K562 (cell line): ENCODE measurements around the gene ITGAV. TPM values are rescaled to one million over a fixed set of nuclear protein-coding genes. Genes with fewer than 3 reads are reported as not detected.

ENCODE experiments used
- ATAC-seq: fragments of 200-7000 bp; cut with Tn5 transposase; 3 replicates; pipeline ENCODE4 v1.9.1; 2020; ENCODE audit warnings: moderate library complexity
- BruUV-seq: library from RNA; stranded (reverse); fragments of 400-500 nt; replicated peaks from 2 replicates; lab custom pipeline; 2021; lab: Mats Ljungman, UMichigan
- CTCF ChIA-PET: fragments of 300-600 bp; formaldehyde crosslinking; extraction: SDS; loops from one replicate; lab custom pipeline; 2021; ENCODE audit warnings: low intra/inter-chr PET ratio; lab: Yijun Ruan, JAX
- POLR2A ChIA-PET: fragments of 300-600, 350-650 bp; sonication (Branson Sonifier 250); formaldehyde crosslinking; extraction: SDS; loops from one replicate; lab custom pipeline; 2021; ENCODE audit warnings: antibody characterized with exemption, inconsistent platforms; lab: Yijun Ruan, JAX
- DNase-seq, 4 experiments: peaks; one replicate each; pipeline versions ENCODE4 v3.0.0 to v3.0.0-alpha.2; 2011 to 2018; ENCODE audit warnings: low spot score in 3 of 4, mixed read lengths in 3 of 4; ENCODE audit errors: extremely low read depth in 1 of 4
- FAIRE-seq: peaks from 2 replicates; lab custom pipeline; 2011; peaks lifted over from hg19 to GRCh38; lab: Jason Lieb, UNC
- H2AFZ ChIP-seq: 2 replicates; pipeline ENCODE4 v1.6.0; 2011; ENCODE audit warnings: low read depth, low read length, control low read depth, inconsistent platforms
- H3K27ac ChIP-seq: fragments of 200-600 bp; 3 replicates; pipeline ENCODE4 v1.8.0; 2011; ENCODE audit warnings: low read depth, mild to moderate bottlenecking, control low read depth, inconsistent platforms, low read length, moderate library complexity, mixed read lengths; ENCODE audit errors: extremely low read depth
- H3K27me3 ChIP-seq, 2 experiments: fragments of 300-600 bp in 1 of 2; 2 replicates in 1 of 2; 3 replicates in 1 of 2; pipeline versions ENCODE4 v1.6.0 to v1.8.0; 2011; ENCODE audit warnings: inconsistent platforms in 2 of 2, low read length in 2 of 2, mild to moderate bottlenecking in 1 of 2, mixed read lengths in 1 of 2, moderate library complexity in 1 of 2; ENCODE audit not compliant: control insufficient read depth in 2 of 2, insufficient read depth in 2 of 2
- H3K36me3 ChIP-seq: fragments of 300-600 bp; 3 replicates; pipeline ENCODE4 v1.8.0; 2011; ENCODE audit warnings: mild to moderate bottlenecking, low read length, inconsistent platforms; ENCODE audit not compliant: control insufficient read depth, insufficient read depth
- H3K4me1 ChIP-seq, 2 experiments: fragments of 200-600 bp in 1 of 2; replicated peaks in 1 of 2; 2 replicates in 1 of 2; 3 replicates in 1 of 2; pipeline versions ENCODE4 v1.5.1 to v1.8.0; 2011; ENCODE audit warnings: inconsistent platforms in 2 of 2, low read length in 2 of 2, mild to moderate bottlenecking in 1 of 2, mixed read lengths in 1 of 2, moderate library complexity in 1 of 2; ENCODE audit not compliant: control insufficient read depth in 2 of 2, insufficient read depth in 2 of 2
- H3K4me2 ChIP-seq: 2 replicates; pipeline ENCODE4 v1.6.1; 2011; ENCODE audit warnings: low read length, control low read depth, inconsistent platforms, mixed read lengths; ENCODE audit not compliant: insufficient read depth
- H3K4me3 ChIP-seq: fragments of 200-600 bp; sonication (generic), shearing (Covaris generic); 2 replicates; pipeline ENCODE4 v1.5.1; 2016; ENCODE audit warnings: control low read depth, inconsistent platforms
- H3K79me2 ChIP-seq: fragments of 200-600 bp; 3 replicates; pipeline ENCODE4 v1.8.0; 2011; ENCODE audit warnings: low read length, inconsistent platforms; ENCODE audit not compliant: control insufficient read depth, insufficient read depth
- H3K9ac ChIP-seq, 2 experiments: 2 replicates each; pipeline versions ENCODE4 v1.6.0 to v1.6.1; 2011; ENCODE audit warnings: low read depth in 2 of 2, low read length in 2 of 2, control low read depth in 1 of 2, inconsistent platforms in 1 of 2, mild to moderate bottlenecking in 1 of 2, mixed read lengths in 1 of 2; ENCODE audit not compliant: insufficient read depth in 1 of 2
- H3K9me1 ChIP-seq: one replicate; pipeline ENCODE4 v1.6.0; 2011; ENCODE audit warnings: inconsistent platforms, mild to moderate bottlenecking, low read length, moderate library complexity; ENCODE audit not compliant: control insufficient read depth, insufficient read depth
- H3K9me3 ChIP-seq: replicated peaks from 2 replicates; pipeline ENCODE4 v1.5.1; 2011; ENCODE audit warnings: low read depth, low read length, inconsistent platforms; ENCODE audit not compliant: control insufficient read depth, insufficient read depth
- H4K20me1 ChIP-seq: replicated peaks from 2 replicates; pipeline ENCODE4 v1.6.1; 2011; ENCODE audit warnings: low read length, inconsistent platforms, mixed read lengths; ENCODE audit not compliant: control insufficient read depth, insufficient read depth
- CBX2 ChIP-seq: fragments of 200-600 bp; sonication (generic); IDR thresholded peaks from one replicate; pipeline ENCODE4 v1.6.1; 2012; ENCODE audit warnings: mild to moderate bottlenecking, low read length, inconsistent platforms; ENCODE audit not compliant: insufficient read depth, poor library complexity, severe bottlenecking
- GTF2F1 ChIP-seq: IDR thresholded peaks from 2 replicates; pipeline ENCODE4 v1.6.1; 2011; ENCODE audit warnings: low read depth, low read length, improper control_type of control experiment
- HMGN3 ChIP-seq: IDR thresholded peaks from 2 replicates; pipeline ENCODE4 v1.6.1; 2011; ENCODE audit warnings: borderline replicate concordance, low read depth, mild to moderate bottlenecking, mixed read lengths, low read length; ENCODE audit not compliant: insufficient read length; ENCODE audit errors: extremely low read depth
- MCM5 ChIP-seq: fragments of 450-650 bp; IDR thresholded peaks from 2 replicates; pipeline ENCODE4 v1.6.1; 2016; ENCODE audit warnings: low read depth
- NFE2 ChIP-seq: IDR thresholded peaks from 2 replicates; pipeline ENCODE4 v1.6.1; 2014; ENCODE audit warnings: antibody characterized with exemption, low read depth
- PML ChIP-seq: IDR thresholded peaks from 2 replicates; pipeline ENCODE4 v1.6.1; 2012; ENCODE audit warnings: low read length, inconsistent platforms
- PREB ChIP-seq: sonication (generic); formaldehyde crosslinking; IDR thresholded peaks from 2 replicates; pipeline ENCODE4 v1.8.1; 2023; ENCODE audit warnings: mild to moderate bottlenecking, missing genetic modification reagents
- RNF219 ChIP-seq: fragments of 250-450 bp; sonication (Bioruptor Pico); IDR thresholded peaks from 2 replicates; pipeline ENCODE4 v1.5.0; 2022; ENCODE audit warnings: mild to moderate bottlenecking
- TCF3 ChIP-seq: sonication (generic); formaldehyde crosslinking; IDR thresholded peaks from 2 replicates; pipeline ENCODE4 v1.4.0; 2020; ENCODE audit warnings: mild to moderate bottlenecking, missing genetic modification reagents
- TFAM ChIP-seq: fragments of 250-450 bp; sonication (Bioruptor Pico); conservative IDR thresholded peaks from 2 replicates; pipeline ENCODE4 v1.5.0; 2021; ENCODE audit warnings: mild to moderate bottlenecking, moderate library complexity
- THRAP3 ChIP-seq: fragments of 450-650 bp; IDR thresholded peaks from 2 replicates; pipeline ENCODE4 v1.6.1; 2016; ENCODE audit warnings: mild to moderate bottlenecking, inconsistent platforms, borderline replicate concordance
- TRIM25 ChIP-seq: fragments of 450-650 bp; IDR thresholded peaks from 2 replicates; pipeline ENCODE4 v1.7.0; 2016; ENCODE audit warnings: borderline replicate concordance
- USF1 ChIP-seq: sonication (generic); formaldehyde crosslinking; IDR thresholded peaks from 2 replicates; pipeline ENCODE4 v1.9.0; 2022; ENCODE audit warnings: mild to moderate bottlenecking, missing genetic modification reagents
- ZNF224 ChIP-seq: sonication (generic); formaldehyde crosslinking; IDR thresholded peaks from 2 replicates; pipeline ENCODE4 v1.8.0; 2022; ENCODE audit warnings: mild to moderate bottlenecking, missing genetic modification reagents
- ZNF584 ChIP-seq: fragments of 200-800 bp; sonication (Bioruptor generic); IDR thresholded peaks from 2 replicates; pipeline ENCODE4 v1.6.1; 2016; ENCODE audit warnings: low read depth, mild to moderate bottlenecking, missing genetic modification characterization, missing compliant biosample characterization
- WGBS: fragments of 100-300 bp; shearing (Covaris generic); methylation state at CpG from one replicate; pipeline ENCODE4 v1.1.6; 2016; ENCODE audit warnings: low coverage, mixed read lengths; ENCODE audit not compliant: insufficient coverage; ENCODE audit errors: missing lambda C conversion rate; 5-methylcytosine and 5-hydroxymethylcytosine counted together
- in situ Hi-C: fragments of 300-500 bp; cut with MboI; formaldehyde crosslinking; loops from 4 replicates; pipeline ENCODE4 v1.15.0; 2018; ENCODE audit warnings: inconsistent platforms, mixed read lengths
- intact Hi-C: fragments of 100-400 bp; cut with micrococcal nuclease; formaldehyde crosslinking; loops from 2 replicates; pipeline ENCODE4 v1.14.2; 2022
- polyA plus RNA-seq, 8 experiments: library from polyadenylated mRNA; depleted of rRNA in 4 of 8; stranded (reverse) in 5 of 8; unstranded in 3 of 8; fragments of >200 nt; fragmentation: Nextera tagmentation in 2 of 8; fragmentation: Illumina TruSeq in 1 of 8; extraction: Ambion mirVana in 2 of 8; extraction: Trizol in 1 of 8; gene quantifications; 2 replicates each; pipeline versions ENCODE4 v1.2.1 to v1.2.3, GENCODE V29; 2011 to 2014; ENCODE audit warnings: inconsistent platforms in 1 of 8, missing spikeins in 1 of 8
- total RNA-seq, 7 experiments: library from RNA; depleted of rRNA in 6 of 7; stranded (reverse); fragments of >200 nt in 6 of 7; fragmentation: Illumina TruSeq in 2 of 7; extraction: Trizol in 2 of 7; gene quantifications; 2 replicates each; pipeline versions ENCODE4 v1.2.1 to v1.2.3, GENCODE V29; 2011 to 2021; ENCODE audit warnings: low replicate concordance in 1 of 7

ITGAV gene
- total and polyA plus RNA-seq, 9 of the 15 experiments (the other 6 are each of a cell fraction or from before 2014, with no cell fraction given): 3.7 to 17.7 (median 10.7) TPM

- peak; percentile 90 for TF ChIP-seq HMGN3
- TF ChIP-seq, all 486 proteins: peak for 169
Measured at GRCh38 chr2:186589612-186590349, at the start of gene ITGAV (continued).

GRCh38 chr2:186540941-186541340 lies 48.9 kb upstream of the ITGAV start:
- H3K27me3 ChIP-seq: no peaks in the 10 kb centered on the region; a peak in 1 of 5 replicates
- in situ Hi-C loops: no loop called here
- TF ChIP-seq RNF219 (CRISPR knock-in tag): no peak
- TF ChIP-seq MCM5: no peak
- no peak for TF ChIP-seq USF1 (CRISPR knock-in tag)
- no peak for TF ChIP-seq TCF3 (CRISPR knock-in tag)
- no peak for TF ChIP-seq GTF2F1
- no peak for TF ChIP-seq ZNF584 (CRISPR knock-in tag)
- TF ChIP-seq ZNF224 (CRISPR knock-in tag): no peak
- no peak for TF ChIP-seq PML
- no peak for TF ChIP-seq TRIM25
- no peak for TF ChIP-seq CBX2
- TF ChIP-seq THRAP3: no peak
- no peak for TF ChIP-seq NFE2
- TF ChIP-seq PREB: no peak
- TF ChIP-seq TFAM (CRISPR knock-in tag): no peak
- H3K4me1 ChIP-seq: no peaks in the 10 kb centered on the region
- no peak overlapping the region for H3K4me2 ChIP-seq
- DNase-seq (no peak), FAIRE-seq (no peak), ATAC-seq (no peak)
- no peak overlapping the region for H3K9ac ChIP-seq
- H3K4me3 ChIP-seq: no peak overlapping the region
- H2AFZ ChIP-seq: no peak overlapping the region
- intact Hi-C loops: no loop called here
- H3K27ac ChIP-seq: no peak overlapping the region
- ChIA-PET CTCF (no interaction called here), POLR2A (interaction anchor here (1.7 kb wide), 1 partner anchor 14 kb away, joined by 4 read pairs; no protein-coding TSS in a partner anchor)
- no peaks in the 10 kb centered on the region for H3K9me1 ChIP-seq
- no TSS peak for BruUV-seq
- no peaks in the 10 kb centered on the region for H4K20me1 ChIP-seq
- WGBS: 16% methylated on average over 4 of the region's 4 CpGs
- H3K79me2 ChIP-seq: no peaks in the 10 kb centered on the region
- H3K36me3 ChIP-seq: no peaks in the 10 kb centered on the region
- H3K9me3 ChIP-seq: no peaks in the 10 kb centered on the region
